Central memory CD4-positive, alpha-beta T cell (primary cell): ENCODE measurements around the gene DHX34.
"Not testable (repeated sequence)": the region's sequence is repeated elsewhere in the genome, so short reads cannot be mapped to it uniquely, and the experiment has no call there.

Experiments
- DNase-seq: peaks from one replicate; pipeline ENCODE4 v3.0.0; 2022
- total RNA-seq, 3 experiments: gene quantifications; one replicate each; lab custom pipeline; 2026; lab: John Stamatoyannopoulos, UW

Gene DHX34, protein sequence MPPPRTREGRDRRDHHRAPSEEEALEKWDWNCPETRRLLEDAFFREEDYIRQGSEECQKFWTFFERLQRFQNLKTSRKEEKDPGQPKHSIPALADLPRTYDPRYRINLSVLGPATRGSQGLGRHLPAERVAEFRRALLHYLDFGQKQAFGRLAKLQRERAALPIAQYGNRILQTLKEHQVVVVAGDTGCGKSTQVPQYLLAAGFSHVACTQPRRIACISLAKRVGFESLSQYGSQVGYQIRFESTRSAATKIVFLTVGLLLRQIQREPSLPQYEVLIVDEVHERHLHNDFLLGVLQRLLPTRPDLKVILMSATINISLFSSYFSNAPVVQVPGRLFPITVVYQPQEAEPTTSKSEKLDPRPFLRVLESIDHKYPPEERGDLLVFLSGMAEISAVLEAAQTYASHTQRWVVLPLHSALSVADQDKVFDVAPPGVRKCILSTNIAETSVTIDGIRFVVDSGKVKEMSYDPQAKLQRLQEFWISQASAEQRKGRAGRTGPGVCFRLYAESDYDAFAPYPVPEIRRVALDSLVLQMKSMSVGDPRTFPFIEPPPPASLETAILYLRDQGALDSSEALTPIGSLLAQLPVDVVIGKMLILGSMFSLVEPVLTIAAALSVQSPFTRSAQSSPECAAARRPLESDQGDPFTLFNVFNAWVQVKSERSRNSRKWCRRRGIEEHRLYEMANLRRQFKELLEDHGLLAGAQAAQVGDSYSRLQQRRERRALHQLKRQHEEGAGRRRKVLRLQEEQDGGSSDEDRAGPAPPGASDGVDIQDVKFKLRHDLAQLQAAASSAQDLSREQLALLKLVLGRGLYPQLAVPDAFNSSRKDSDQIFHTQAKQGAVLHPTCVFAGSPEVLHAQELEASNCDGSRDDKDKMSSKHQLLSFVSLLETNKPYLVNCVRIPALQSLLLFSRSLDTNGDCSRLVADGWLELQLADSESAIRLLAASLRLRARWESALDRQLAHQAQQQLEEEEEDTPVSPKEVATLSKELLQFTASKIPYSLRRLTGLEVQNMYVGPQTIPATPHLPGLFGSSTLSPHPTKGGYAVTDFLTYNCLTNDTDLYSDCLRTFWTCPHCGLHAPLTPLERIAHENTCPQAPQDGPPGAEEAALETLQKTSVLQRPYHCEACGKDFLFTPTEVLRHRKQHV
- 33.2 to 79.6 (median 34.7) reads per million in 3 experiments for total RNA-seq

DNA sequence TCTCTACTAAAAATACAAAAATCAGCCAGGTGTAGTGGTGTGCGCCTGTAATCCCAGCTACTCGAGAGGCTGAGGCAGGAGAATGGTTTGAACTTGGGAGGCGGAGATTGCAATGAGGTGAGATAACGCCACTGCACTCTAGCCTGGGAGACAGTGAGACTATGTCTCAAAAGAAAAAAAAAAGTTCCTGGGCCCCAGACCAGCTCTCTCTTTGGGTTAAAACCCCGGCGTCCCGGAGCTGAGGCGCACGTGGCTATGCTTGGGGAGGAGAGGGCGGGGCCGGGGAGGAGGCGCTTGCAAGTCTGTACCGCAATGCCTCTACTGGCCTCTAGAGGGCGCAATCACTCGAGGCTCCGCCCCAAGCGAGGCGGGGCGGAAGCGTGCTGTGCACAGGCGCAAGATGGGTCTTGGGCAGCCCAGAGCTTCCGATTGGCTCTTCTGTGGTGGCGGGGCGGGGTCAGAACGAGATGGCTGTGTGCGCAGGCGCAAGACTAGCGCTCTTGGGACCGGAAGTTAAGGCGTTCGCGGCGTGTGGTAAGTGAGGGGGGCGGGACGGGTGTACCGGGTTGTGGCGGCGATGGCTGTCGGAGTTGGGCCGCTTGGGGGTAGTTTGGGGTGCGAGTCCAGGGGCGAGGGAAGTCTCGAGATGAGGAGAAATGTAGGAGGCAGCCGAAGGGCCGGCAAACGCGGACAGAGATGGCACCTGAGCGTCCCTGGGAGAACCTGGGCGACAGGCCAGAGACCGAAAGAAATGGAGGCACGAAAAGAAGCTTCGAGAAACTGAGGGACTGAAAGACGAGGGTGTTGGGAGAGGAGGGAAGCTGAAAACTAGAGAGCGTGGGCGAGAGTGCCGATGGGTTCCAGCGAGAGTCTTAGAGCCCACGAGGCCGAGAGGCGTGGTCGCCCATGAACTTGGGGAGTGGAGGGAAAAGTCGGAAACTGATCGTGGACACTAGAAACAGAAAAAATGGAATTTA lies at the start of gene DHX34:
Gene DHX34, plus strand, starts transcription at position 497 of the 977 bp plus-strand sequence. CDS start 3,716 bp downstream, outside the sequence.
- peak; percentile 99 for DNase-seq

DNA sequence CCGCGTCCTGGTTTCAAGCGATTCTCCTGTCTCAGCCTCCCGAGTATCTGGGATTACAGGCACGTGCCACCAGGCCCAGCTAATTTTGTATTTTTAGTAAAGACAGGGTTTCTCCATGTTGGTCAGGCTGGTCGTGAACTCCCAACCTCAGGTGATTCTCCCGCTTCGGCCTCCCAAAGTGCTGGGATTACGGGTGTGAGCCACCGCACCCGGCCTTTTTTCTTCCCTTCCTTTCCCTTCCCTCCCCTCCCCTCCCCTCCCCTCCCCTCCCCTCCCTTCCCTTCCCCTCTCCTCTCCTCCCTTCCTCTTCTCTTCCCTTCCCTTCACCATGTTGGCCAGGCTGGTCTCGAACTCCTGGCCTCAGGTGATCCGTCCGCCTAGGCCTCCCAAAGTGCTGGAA lies 48.2 kb upstream of the DHX34 start:
- DNase-seq = not testable (repeated sequence)

DNA sequence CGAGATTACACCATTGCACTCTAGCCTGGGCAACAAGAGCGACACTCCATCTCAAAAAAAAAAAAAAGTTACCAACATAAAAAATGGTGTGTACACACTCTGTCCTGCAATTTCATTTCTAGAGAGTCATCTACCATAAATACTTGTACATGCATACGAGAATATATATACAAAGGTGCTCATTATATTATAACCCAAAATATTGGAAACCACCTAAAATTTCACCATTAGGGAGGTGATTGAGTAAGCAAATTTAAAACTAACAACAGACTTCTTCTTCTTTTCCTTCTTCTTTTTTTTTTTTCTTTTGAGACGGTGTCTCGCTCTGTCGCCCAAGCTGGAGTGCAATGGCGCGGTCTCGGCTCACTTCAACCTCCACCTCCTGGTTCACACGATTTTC lies 46.9 kb upstream of the DHX34 start:
- DNase-seq = no peak

DNA sequence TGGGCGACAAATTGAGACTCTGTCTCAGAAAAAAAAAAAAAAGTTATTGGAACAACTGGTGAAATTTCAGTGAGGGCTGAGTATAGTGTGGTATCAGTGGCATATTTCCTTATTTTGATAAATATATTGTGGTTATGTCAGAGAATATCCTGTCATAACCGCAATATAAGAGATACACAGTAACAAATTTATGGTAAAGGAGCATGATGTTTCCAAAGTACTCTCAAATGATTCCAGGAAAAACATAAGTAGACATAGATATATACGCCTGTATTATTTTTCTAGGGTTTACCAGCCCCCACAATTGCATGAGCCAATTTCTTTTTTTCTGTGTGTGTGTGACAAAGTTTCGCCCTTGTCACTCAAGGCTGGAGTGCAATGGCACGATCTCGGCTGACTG lies 45.1 kb upstream of the DHX34 start:
- no peak for DNase-seq

DNA sequence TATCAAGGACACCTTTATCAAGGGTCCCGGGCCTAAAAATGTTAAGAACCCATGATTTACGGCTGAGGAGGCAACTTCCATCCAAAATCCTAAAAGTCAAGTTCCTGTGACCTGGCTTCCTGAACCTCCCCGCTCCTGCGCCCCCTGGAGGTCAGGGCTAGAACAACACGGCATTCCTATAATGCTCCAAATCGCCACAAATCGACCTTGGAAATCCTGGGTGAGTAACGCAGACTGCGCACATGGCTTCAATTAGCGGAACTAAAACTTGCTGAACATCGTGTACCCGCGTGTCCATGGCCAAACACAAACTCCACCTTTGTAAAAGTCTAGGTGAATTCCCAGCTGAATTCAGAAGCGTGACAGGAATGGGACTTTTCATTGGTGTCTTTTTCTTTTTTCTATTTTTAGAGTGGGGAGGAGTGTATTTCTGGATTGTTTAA lies 43.8 kb upstream of the DHX34 start:
- DNase-seq = peak; percentile 44

DNA sequence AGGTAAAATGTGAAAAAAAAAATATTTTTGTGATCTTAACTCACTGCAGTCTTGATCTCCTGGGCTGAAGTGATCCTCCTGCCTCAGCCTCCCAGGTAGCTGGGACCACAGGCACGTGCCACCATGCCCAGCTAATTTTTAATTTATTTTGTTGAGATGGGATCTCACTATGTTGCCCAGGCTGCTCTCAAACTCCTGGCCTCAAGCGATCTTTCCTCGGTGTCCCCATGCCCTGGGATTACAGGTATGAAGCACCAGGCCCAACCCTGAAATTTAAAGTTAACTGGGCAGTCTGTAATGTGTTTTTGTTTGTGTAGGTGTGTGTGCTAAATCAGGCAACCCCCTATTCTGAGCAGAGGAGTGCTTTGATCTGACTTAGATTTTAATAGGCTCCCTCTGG lies 42.8 kb upstream of the DHX34 start:
- DNase-seq = no peak

DNA sequence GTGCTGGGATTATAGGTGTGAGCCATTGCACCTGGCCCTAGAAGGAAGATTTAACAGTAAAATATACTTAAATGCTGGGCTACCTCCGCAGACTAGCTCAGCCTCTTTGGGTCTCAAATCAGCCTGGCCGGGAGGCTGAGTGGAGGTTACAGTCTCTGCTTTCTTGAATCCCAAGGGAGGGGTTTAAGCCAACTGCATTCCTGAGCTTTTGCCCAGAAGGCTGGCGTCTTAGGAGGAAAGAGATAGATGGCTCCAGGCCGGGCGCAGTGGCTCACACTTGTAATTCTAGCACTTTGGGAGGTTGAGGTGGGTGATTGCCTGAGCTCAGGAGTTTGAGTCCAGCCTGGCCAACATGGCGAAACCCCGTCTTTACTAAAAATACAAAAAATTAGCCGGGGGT lies 40.1 kb upstream of the DHX34 start:
- DNase-seq = no peak

DNA sequence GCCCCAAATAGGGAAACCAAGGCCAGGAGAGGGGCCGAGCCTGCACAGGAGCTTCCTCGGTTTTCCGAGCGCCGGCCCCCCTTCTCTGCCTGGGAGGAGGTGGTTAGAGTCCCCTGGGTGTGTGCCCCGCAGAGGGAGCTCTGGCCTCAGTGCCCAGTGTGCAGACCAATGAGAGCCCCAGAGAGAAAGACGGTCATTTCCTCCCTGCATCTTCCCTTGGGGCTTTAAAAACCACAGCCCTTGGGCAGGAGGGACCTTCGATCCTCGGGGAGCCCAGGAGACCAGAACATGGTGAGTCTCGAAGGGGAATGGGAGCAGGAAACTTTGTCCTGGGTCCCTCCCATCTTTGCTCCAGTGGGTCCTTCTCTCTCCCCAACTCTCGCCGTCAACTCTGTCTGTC lies 39.5 kb upstream of the DHX34 start, which contains the start of gene C5AR1:
Gene C5AR1, plus strand, starts transcription at position 254 of the 400 bp plus-strand sequence. Its CDS starts 35 bp downstream, at position 289.
- DNase-seq = no peak

DNA sequence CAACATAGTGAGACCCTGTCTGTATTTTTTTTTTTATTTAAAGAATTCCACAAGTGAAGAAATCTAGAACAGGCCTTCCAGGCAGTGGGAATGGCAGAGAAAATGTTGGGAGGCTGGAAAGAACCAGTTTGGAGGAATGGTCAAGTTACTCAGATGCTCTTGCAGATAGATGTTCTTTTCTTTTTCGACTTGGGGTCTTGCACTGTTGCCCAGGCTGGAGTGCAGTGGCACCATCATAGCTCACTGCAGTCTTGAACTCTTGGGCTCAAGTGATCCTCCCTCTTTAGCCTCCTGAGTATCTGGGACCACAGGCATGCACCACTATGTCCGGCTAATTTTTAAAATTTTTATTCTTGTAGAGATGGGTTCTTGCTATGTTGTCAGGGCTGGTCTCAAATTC lies 38.8 kb upstream of the DHX34 start:
- DNase-seq = no peak

DNA sequence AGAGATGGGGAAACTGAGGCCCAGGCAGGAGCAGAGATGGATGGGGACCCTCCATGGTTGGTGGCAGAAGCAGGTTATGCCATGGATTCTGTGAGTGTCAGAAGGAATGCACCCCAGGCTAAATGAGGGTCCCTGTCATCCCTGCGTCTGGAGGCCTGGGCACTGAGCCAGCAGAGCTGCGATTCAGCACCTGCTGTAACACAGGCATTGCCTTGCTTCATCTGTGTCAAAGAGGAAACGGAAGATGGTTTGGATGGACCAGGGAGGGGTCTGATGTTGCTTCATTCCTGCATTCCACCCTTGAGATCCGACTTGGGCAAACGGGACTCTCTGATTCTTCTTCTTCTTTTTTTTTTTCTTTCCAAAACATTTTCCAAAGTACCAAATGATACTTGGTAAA lies 38.3 kb upstream of the DHX34 start:
- DNase-seq = no peak

DNA sequence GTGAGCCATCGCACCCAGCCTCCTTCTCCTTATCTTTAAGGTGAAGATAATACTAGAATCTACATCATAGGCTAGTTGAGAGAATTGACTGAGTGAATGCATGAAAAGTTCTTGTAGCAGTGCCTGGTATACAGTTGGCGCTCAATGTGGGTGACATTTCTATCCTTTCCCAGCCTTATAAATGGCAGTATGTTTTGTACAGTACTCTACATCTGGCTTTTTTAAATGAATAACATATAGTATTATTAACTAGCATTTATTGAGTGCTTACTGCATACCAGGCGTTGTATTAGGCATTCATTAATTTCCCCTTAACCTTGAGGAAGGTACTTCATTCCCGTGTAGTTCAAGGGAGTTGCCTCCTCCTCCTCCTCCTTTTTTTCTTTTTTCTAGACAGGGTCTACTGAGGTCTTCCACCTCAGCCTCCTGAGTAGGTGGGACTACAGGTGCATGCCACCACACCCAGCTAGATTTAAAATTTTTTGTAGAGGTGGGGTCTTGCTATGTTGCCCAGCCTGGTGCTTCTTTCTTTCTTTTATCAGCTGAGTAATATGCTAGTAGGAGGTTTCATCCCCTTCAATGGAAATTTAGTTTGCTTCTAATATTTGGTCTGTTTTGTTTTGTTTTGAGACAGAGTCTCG lies 36.6 kb upstream of the DHX34 start:
- DNase-seq = no peak

DNA sequence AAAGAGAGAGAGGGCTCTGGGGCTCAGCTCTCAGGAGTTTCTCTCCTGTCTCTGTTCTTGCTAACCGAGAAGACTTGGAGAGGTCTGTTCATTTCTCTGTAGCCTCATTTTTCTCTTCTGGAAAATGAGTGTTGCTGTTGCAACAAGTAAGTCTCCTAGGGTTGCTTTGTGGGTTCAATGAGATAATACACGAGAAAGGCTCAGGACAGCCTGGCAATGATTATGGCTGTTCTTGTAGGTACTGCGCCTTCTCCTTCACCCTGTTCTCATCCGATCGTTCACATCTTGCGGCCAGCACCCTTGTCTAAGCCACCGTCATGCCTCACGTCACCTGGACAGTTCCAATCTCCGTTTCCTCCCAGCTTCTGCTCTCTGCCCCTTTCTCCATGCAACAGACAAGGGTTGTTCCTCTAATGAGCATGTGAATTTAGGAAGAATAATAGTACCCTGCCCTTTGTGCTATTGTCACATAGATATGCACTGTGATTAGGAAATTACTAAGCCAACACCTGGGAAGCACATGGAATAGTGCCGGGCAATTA lies 35.3 kb upstream of the DHX34 start:
- no peak for DNase-seq

DNA sequence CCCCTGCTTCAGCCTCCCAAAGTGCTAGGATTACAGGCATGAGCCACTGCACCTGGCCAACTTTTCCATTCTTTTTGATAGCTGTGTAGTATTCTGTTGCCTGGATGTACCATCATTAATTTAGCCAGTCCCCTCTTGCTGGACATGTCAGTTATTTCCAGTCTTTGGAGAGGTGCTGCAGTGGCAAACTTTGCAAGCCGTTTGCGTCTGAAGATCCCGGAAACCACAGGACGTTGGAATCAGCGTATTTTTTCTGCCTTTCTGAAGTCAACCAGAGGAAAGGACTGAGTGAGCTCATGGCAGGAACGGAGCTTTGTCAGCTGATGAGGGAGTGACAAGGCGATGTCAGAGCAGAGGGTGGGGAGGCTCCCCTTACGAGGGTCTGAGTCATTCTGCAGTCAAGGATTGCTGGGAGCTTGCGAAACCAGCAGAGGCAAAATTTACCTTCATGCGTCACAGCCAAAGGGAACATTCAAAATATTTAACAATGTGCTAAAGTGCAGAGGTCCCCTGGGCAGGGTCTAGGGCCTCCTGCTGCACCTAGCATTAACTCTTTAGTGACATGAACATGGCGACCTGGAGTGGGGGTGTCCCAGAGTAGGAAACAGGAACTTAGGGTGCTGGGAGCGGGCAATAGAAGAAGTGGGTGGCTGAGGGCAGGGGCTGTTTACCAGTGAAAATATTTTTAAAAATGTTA lies 33.8 kb upstream of the DHX34 start:
- no peak for DNase-seq

DNA sequence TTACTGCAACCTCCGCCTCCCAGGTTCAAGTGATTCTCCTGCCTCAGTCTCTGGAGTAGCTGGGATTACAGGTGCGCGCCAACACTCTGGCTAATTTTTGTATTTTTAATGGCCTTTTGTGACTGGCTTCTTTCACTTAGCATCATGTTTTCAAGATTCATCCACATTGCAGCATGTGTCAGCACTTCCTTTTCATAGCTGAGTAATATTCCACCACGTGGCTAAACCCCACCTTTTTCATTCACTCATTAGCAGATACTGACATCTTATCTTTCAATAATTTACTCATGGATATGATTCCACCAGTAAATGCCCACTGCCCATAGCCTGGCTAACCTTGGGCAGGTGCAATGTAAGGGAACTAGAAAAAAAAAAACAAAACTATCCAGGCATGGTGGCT lies 32.6 kb upstream of the DHX34 start:
- DNase-seq = no peak

DNA sequence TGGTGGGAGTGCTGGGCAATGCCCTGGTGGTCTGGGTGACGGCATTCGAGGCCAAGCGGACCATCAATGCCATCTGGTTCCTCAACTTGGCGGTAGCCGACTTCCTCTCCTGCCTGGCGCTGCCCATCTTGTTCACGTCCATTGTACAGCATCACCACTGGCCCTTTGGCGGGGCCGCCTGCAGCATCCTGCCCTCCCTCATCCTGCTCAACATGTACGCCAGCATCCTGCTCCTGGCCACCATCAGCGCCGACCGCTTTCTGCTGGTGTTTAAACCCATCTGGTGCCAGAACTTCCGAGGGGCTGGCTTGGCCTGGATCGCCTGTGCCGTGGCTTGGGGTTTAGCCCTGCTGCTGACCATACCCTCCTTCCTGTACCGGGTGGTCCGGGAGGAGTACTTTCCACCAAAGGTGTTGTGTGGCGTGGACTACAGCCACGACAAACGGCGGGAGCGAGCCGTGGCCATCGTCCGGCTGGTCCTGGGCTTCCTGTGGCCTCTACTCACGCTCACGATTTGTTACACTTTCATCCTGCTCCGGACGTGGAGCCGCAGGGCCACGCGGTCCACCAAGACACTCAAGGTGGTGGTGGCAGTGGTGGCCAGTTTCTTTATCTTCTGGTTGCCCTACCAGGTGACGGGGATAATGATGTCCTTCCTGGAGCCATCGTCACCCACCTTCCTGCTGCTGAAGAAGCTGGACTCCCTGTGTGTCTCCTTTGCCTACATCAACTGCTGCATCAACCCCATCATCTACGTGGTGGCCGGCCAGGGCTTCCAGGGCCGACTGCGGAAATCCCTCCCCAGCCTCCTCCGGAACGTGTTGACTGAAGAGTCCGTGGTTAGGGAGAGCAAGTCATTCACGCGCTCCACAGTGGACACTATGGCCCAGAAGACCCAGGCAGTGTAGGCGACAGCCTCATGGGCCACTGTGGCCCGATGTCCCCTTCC lies 28.9 kb upstream of the DHX34 start:
- no peak for DNase-seq

DNA sequence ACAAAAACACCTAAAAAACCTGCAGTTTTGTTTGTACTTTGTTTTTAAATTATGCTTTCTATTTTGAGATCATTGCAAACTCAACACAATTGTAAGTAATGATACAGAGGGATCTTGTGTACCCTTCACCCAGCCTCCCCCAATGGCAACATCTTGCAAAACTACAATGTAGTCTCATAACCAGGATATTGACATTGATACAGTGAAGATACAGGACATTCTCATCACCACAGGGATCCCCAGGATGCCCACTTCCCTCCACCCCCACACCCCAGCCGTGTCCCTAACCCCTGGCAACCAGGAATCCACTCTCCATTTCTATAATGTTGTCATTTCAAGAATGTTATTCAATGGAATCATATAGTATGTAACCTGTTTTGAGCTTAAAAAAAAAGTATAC lies 27.5 kb upstream of the DHX34 start:
- no peak for DNase-seq

DNA sequence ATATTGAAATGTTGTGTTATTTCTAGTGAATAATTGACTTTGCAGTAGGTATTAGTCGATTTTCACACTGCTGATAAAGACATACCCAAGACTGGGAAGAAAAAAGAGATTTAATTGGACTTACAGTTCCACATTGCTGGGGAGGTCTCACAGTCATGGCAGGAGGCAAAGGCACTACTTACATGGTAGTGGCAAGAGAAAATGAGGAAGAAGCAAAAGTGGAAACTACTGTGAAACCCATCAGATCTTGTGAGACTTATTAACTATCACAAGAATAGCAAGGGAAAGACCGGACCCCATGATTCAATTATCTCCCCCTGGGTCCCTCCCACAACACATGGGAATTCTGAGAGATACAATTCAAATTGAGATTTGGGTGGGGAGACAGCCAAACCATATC lies 27.1 kb upstream of the DHX34 start:
- no peak for DNase-seq

DNA sequence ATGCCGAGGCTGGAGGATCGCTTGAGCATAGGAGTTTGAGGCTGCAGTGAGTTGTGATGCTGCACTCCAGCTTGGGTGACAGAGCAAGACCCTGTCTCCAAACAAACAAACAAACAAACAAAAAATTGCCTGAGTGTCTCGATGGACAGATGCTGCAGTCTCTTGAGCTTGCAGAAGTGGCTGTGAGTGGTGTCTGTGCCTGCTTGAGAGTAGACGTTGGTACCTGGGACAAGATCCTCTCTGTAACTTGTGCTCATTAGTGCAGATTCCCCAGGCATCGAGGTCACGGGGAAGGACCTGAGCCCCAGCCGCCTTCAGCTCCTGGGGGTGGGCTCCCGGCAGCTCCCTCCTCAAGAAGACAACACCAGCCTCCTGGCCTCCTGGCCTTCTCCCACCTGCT lies 25.7 kb upstream of the DHX34 start:
- DNase-seq = no peak

DNA sequence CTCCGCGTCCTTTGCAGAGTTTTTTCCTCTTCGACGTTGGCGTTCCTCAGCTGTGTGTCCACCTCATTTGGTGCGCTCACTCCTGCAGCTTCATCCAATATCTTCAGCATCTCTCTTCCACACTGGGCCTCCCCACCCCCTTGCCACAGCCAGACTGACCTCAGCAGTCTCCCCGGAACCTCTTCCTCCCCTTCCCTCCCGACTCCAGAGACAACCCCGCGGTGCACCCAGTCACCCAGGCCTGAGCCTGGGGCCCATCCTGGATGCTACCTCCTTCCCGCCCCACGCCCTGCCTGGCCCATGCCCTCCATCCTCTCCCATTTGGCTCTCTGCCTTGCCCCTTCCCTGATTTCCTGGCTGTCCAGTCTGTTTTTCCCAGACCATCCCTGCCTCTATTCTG lies 25.2 kb upstream of the DHX34 start:
- DNase-seq = no peak
